A549 (cell line): Measurements from ENCODE around the gene SLC2A13. TPM values are rescaled to one million over a fixed set of nuclear protein-coding genes. Genes with fewer than 3 reads are reported as not detected.
"Not testable (repeated sequence)": the region's sequence is repeated elsewhere in the genome, so short reads cannot be mapped to it uniquely, and the experiment has no call there.

ENCODE experiments used
- ATAC-seq, 2 experiments: fragments of 200-7000 bp in 1 of 2; fragments of >200 bp in 1 of 2; cut with Nextera tagmentation in 1 of 2; cut with Tn5 transposase in 1 of 2; 3 replicates each; pipeline versions ENCODE4 v1.8.0 to v1.9.1; 2018 to 2020; ENCODE audit warnings: mild to moderate bottlenecking in 1 of 2, moderate library complexity in 1 of 2
- CTCF ChIA-PET: fragments of 300-600 bp; sonication (Branson Sonifier 250); formaldehyde crosslinking; extraction: SDS; loops from one replicate; lab custom pipeline; 2021; ENCODE audit warnings: antibody characterized with exemption, inconsistent platforms; lab: Yijun Ruan, JAX
- POLR2A ChIA-PET: fragments of 350-600 bp; formaldehyde crosslinking; extraction: SDS; loops from one replicate; lab custom pipeline; 2021; ENCODE audit warnings: antibody characterized with exemption, inconsistent platforms; lab: Yijun Ruan, JAX
- DNase-seq, 2 experiments: peaks; one replicate each; pipeline versions ENCODE4 v3.0.0 to v3.0.0-alpha.2; 2011 to 2016; ENCODE audit warnings: low read depth in 1 of 2, low spot score in 1 of 2
- FAIRE-seq: peaks from 2 replicates; lab custom pipeline; 2011; peaks lifted over from hg19 to GRCh38; lab: Jason Lieb, UNC
- H3K27ac ChIP-seq, 2 experiments: fragments of >200 bp; sonication (Bioruptor Twin); formaldehyde crosslinking; 3 replicates each; pipeline ENCODE4 v1.5.1; 2016 to 2017
- H3K4me1 ChIP-seq: fragments of >200 bp; sonication (Bioruptor Twin); formaldehyde crosslinking; 3 replicates; pipeline ENCODE4 v1.6.1; 2016
- H3K4me2 ChIP-seq: fragments of >200 bp; sonication (Bioruptor Twin); formaldehyde crosslinking; 3 replicates; pipeline ENCODE4 v1.6.1; 2016
- H3K4me3 ChIP-seq: fragments of >200 bp; sonication (Bioruptor Twin); formaldehyde crosslinking; 3 replicates; pipeline ENCODE4 v1.5.1; 2016
- H3K9me3 ChIP-seq: fragments of >200 bp; sonication (Bioruptor Twin); formaldehyde crosslinking; 3 replicates; pipeline ENCODE4 v1.6.1; 2016
- ELK1 ChIP-seq: fragments of 150-350 bp; IDR thresholded peaks from 2 replicates; pipeline ENCODE4 v1.6.1; 2014; ENCODE audit warnings: low read depth, mild to moderate bottlenecking, low read length
- EP300 ChIP-seq, 2 experiments: fragments of >200 bp; sonication (Bioruptor Twin); formaldehyde crosslinking; IDR thresholded peaks; 2 replicates in 1 of 2; 3 replicates in 1 of 2; pipeline ENCODE4 v1.6.1; 2016 to 2017
- ESRRA ChIP-seq: fragments of 150-350 bp; IDR thresholded peaks from 2 replicates; pipeline ENCODE4 v1.6.1; 2014; ENCODE audit warnings: mild to moderate bottlenecking, low read length, borderline replicate concordance
- HDAC2 ChIP-seq: fragments of 200-600 bp; sonication (generic); IDR thresholded peaks from 2 replicates; pipeline ENCODE4 v1.6.1; 2016
- HES2 ChIP-seq: fragments of >200 bp; sonication (Bioruptor Twin); formaldehyde crosslinking; IDR thresholded peaks from 2 replicates; pipeline ENCODE4 v1.6.1; 2016
- HOXA7 ChIP-seq: fragments of 250-450 bp; sonication (Bioruptor Pico); IDR thresholded peaks from 2 replicates; pipeline ENCODE4 v1.5.0; 2020; ENCODE audit warnings: mild to moderate bottlenecking, moderate library complexity
- HOXB13 ChIP-seq: fragments of 250-450 bp; sonication (Bioruptor Pico); IDR thresholded peaks from 2 replicates; pipeline ENCODE4 v1.5.0; 2020; ENCODE audit warnings: low read depth, mild to moderate bottlenecking, moderate library complexity
- JUN ChIP-seq, 2 experiments: fragments of >200 bp; sonication (Bioruptor Twin); formaldehyde crosslinking; IDR thresholded peaks; 2 replicates in 1 of 2; 3 replicates in 1 of 2; pipeline ENCODE4 v1.6.1; 2016 to 2017
- JUNB ChIP-seq: fragments of >200 bp; sonication (Bioruptor Twin); formaldehyde crosslinking; IDR thresholded peaks from 2 replicates; pipeline ENCODE4 v1.6.1; 2016
- KDM1A ChIP-seq: fragments of 200-600 bp; sonication (generic); IDR thresholded peaks from 2 replicates; pipeline ENCODE4 v1.6.1; 2016; ENCODE audit warnings: low read depth, mild to moderate bottlenecking
- KDM5A ChIP-seq: fragments of 200-600 bp; sonication (generic); IDR thresholded peaks from 2 replicates; pipeline ENCODE4 v1.6.1; 2016; ENCODE audit warnings: antibody characterized with exemption, mild to moderate bottlenecking
- MAFK ChIP-seq: fragments of 450-650 bp; IDR thresholded peaks from 2 replicates; pipeline ENCODE4 v1.6.1; 2014; ENCODE audit not compliant: partially characterized antibody
- PBX3 ChIP-seq: IDR thresholded peaks from 2 replicates; pipeline ENCODE4 v1.6.1; 2012
- RCOR1 ChIP-seq: fragments of 150-350 bp; IDR thresholded peaks from 2 replicates; pipeline ENCODE4 v1.6.1; 2014; ENCODE audit warnings: antibody characterized with exemption, low read length, low read depth
- SREBF2 ChIP-seq: fragments of 450-650 bp; IDR thresholded peaks from 2 replicates; pipeline ENCODE4 v1.6.1; 2014; ENCODE audit warnings: mild to moderate bottlenecking, moderate library complexity
- TFCP2L1 ChIP-seq: fragments of 250-450 bp; sonication (Bioruptor Pico); IDR thresholded peaks from 2 replicates; pipeline ENCODE4 v1.5.0; 2021; ENCODE audit warnings: mild to moderate bottlenecking
- TP53 ChIP-seq: fragments of 250-450 bp; sonication (Bioruptor Pico); IDR thresholded peaks from 2 replicates; pipeline ENCODE4 v1.5.0; 2021; ENCODE audit warnings: mild to moderate bottlenecking, moderate library complexity
- WGBS: methylation state at CpG from one replicate; pipeline ENCODE4 v1.1.6; 2017; ENCODE audit errors: missing lambda C conversion rate; 5-methylcytosine and 5-hydroxymethylcytosine counted together
- polyA plus RNA-seq, 4 experiments: library from polyadenylated mRNA; depleted of rRNA in 3 of 4; stranded (reverse); fragments of >200 nt; fragmentation: RNase III in 1 of 4; extraction: RNeasy Plus Mini Kit Qiagen cat#74134 plus additional on column Dnase treatment in 1 of 4; gene quantifications; 2 replicates in 3 of 4; 3 replicates in 1 of 4; pipeline ENCODE4 v1.2.3, GENCODE V29; 2011 to 2017

SLC2A13 gene
- polyA plus RNA-seq, 2 of the 4 experiments (the other 2 are of a cell fraction) = 4.5 to 8.2 TPM

- DNase-seq (no peak), FAIRE-seq (no peak), ATAC-seq (no peak)
- Histone ChIP-seq H3K9me3 (no peaks in the 10 kb centered on the region), H3K27ac (no peak overlapping the region), H3K4me3 (no peak overlapping the region), H3K4me2 (no peak overlapping the region), H3K4me1 (no peaks in the 10 kb centered on the region)
- POLR2A ChIA-PET = no interaction called here
- TF ChIP-seq ESRRA = no peak
- peak; percentile 99 for TF ChIP-seq MAFK
- 77% methylated on average over 2 of the region's 2 CpGs for WGBS
- CTCF ChIA-PET = interaction anchor here (1.1 to 1.3 kb wide), 3 partner anchors 9 to 352 kb away, joined by 3 to 5 read pairs (median 3); no protein-coding TSS in a partner anchor
These were observed 350.4 kb downstream of the SLC2A13 start for GRCh38 chr12:39755478-39755877.

- Histone ChIP-seq H3K9me3 (no peaks in the 10 kb centered on the region), H3K4me3 (no peak overlapping the region), H3K27ac (no peak overlapping the region), H3K4me2 (no peak overlapping the region), H3K4me1 (no peaks in the 10 kb centered on the region)
- ATAC-seq (no peak), FAIRE-seq (no peak), DNase-seq (no peak)
- 66% methylated on average over 6 of the region's 6 CpGs for WGBS
- ChIA-PET CTCF (no interaction called here), POLR2A (no interaction called here)
- no peak for TF ChIP-seq TP53 (CRISPR knock-in tag)
- no peak for TF ChIP-seq HOXB13 (CRISPR knock-in tag)
- TF ChIP-seq KDM1A = no peak
- no peak for TF ChIP-seq HDAC2
- no peak for TF ChIP-seq JUN (IDR thresholded peaks at IDR 0.05)
- TF ChIP-seq HES2 = no peak
- TF ChIP-seq EP300 (IDR thresholded peaks at IDR 0.05) = no peak
- no peak for TF ChIP-seq RCOR1
- no peak for TF ChIP-seq ELK1
- TF ChIP-seq KDM5A = no peak
- no peak for TF ChIP-seq TFCP2L1 (CRISPR knock-in tag)
- TF ChIP-seq HOXA7 = no peak
These were observed 353.3 kb downstream of the SLC2A13 start for GRCh38 chr12:39752482-39753137.

GRCh38 chr12:39746151-39746550, 359.7 kb downstream of the SLC2A13 start:
- H3K4me2 ChIP-seq, DNase-seq, POLR2A ChIA-PET, CTCF ChIA-PET, FAIRE-seq, H3K4me1 ChIP-seq, ATAC-seq, H3K4me3 ChIP-seq, H3K27ac ChIP-seq, H3K9me3 ChIP-seq: not testable (repeated sequence)
- WGBS = 28% methylated on average over 6 of the region's 6 CpGs

GRCh38 chr12:39743655-39744054, 362.2 kb downstream of the SLC2A13 start:
- no peak overlapping the region for H3K4me2 ChIP-seq
- CTCF ChIA-PET = no interaction called here
- no peak for TF ChIP-seq TP53 (CRISPR knock-in tag)
- TF ChIP-seq SREBF2 = no peak
- no peak for TF ChIP-seq JUNB
- TF ChIP-seq PBX3 = no peak
- no peak overlapping the region for H3K27ac ChIP-seq
- H3K4me1 ChIP-seq = no peaks in the 10 kb centered on the region
- DNase-seq = no peak
- POLR2A ChIA-PET = no interaction called here
- 24% methylated on average over 1 of the region's 1 CpG for WGBS
- ATAC-seq = no peak
- no peak for FAIRE-seq
- peaks cover 5% of the 10 kb centered on the region; the same call in 1 of the 3 replicates for H3K9me3 ChIP-seq
- no peak overlapping the region for H3K4me3 ChIP-seq
